Fibroblast of pulmonary artery (primary cell): ENCODE measurements around the gene YPEL3.

Source experiments
- DNase-seq: peaks from one replicate; pipeline ENCODE4 v3.0.0-alpha.2; 2010; ENCODE audit warnings: low read depth
- H3K4me3 ChIP-seq: replicated peaks from 2 replicates; pipeline ENCODE4 v1.5.1; 2011; ENCODE audit warnings: low read depth, mild to moderate bottlenecking, control low read depth, low read length, moderate library complexity
- CTCF ChIP-seq: IDR thresholded peaks from 2 replicates; pipeline ENCODE4 v1.5.1; 2011; ENCODE audit warnings: mild to moderate bottlenecking, control low read depth, low read length, inconsistent platforms; ENCODE audit errors: missing control alignments

Gene YPEL3

GRCh38 chr16:30095166-30096078 is 591 bp downstream of the YPEL3 start:
- peak overlapping the region; percentile 80 for H3K4me3 ChIP-seq
- TF ChIP-seq CTCF: no peak
- DNase-seq: no peak

DNA sequence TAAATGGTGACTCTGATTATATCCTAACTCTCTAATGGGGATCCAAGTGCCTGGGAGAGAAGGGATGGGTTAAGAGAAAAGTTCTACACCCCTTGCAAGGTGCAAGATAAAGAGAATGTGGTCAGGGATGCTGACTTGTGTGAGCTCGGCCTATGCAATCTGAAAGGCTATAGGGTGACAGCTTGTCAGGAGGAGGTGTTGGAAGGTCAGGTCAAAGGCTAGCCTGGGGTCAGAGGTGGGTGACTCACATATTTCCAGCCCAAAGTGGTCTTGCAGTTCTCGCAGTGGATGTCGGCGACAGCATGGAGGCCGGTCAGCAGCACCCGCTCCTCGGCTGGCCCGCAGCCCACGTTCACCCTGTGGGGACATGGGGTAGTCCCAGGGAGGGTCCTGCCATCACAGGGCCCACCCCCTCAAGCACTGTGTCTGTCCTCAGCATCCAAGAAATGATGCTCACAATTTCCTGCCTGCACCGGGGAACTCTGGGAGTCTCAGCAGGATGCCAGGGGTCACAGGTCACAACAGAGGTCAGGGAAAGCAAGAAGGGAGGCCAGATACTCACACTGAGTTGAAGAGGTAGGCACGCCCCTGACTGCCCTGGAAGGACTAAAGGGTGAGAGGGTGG is 1.4 kb downstream of the YPEL3 start:
- H3K4me3 ChIP-seq: peak overlapping the region; percentile 80
- no peak for DNase-seq
- TF ChIP-seq CTCF: no peak

DNA sequence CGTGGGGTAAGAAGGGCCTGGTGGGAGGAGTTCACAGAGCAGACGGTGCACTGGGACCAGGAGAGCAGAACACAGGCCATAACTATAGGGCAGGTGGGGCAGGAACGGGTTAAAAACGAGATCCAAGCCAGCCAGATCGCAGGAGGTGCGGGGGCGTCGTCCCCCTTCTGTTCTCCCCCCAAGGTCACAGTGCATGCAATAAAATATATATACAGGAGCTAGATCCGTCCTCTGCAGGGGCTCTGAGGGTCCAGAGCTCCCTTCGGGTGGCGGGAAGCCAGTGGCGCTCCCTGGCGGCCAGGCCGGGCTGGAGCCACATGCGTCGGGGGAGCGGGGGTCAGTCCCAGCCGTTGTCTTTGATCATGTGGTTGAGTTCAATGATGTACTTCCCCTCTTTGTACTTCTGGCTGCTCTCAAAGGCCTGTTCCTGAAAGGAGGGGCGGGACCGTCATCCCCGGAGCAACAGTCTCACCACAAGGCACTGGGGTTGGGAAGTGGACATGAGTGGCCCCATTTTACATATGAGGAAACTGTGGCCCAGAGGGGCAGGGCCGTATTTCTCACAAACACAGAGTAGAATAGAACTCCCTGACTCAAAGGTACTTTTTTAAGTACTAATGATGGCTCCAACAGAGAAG is 3.5 kb downstream of the YPEL3 start:
- TF ChIP-seq CTCF: peak; percentile 64
- DNase-seq: peak; percentile 83
- H3K4me3 ChIP-seq: peak overlapping the region; percentile 46

DNA sequence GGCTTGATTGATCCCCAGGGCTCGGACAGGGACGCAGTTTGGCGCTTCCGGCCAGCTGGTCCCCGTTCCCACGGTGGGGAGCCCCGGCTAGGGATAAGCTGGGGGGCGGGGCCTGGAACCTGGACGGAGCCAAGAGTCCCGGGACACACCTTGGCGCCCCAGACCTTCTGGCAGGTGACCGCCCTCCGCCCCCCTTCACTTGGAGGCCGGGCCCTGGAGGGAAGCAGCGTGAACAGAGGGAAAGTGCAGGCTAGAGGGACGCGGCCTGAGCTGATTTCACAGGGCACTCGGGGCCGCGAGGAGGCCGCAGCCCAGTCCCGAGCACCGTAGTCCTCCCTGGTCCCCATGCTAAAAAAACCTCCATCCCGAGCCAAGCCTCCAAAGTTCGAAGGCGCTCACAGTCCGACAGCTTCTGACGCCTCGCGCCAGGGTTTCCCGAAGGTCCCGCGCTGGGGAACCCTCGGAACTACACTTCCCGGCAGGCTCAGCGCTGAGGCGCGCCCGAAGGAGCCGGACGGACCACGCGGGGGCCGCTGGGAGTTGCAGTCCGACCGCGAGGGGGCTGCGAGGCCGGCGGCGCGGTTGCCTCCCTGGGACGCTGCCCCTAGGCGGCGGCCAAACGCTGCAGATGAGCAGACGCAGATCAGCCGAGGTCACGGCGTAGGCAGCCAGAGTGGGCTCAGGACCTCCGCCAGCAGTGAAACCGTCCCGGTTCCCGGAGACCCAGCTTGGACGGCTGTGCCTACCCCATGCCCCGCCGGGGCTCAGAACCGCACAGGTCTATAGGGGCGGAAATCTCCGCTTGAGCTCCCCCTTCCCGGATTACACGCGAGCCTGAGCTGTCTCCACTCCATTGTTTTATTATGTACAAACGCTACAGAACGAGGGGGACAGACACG is 4.3 kb downstream of the YPEL3 start, which contains the start of gene TBX6:
TSS of gene TBX6 (minus strand) at position 451 of the 899 bp plus-strand sequence. CDS start 731 bp downstream, outside the sequence.
- peak; percentile 90 for DNase-seq
- TF ChIP-seq CTCF: peak; percentile 55
- peak within 1 kb of the TSS; percentile 50 for H3K4me3 ChIP-seq

GRCh38 chr16:30090610-30091331 is 5.2 kb downstream of the YPEL3 start:
- TF ChIP-seq CTCF: no peak
- no peak overlapping the region for H3K4me3 ChIP-seq

More at GRCh38 chr16:30090610-30091331, 5.2 kb downstream of the YPEL3 start:
- no peak for DNase-seq
